ENCODE measurements around the gene EPHA7. TPM values are rescaled to one million over a fixed set of nuclear protein-coding genes. Genes with fewer than 3 reads are reported as not detected.
A peak's percentile ranks its signal among the peaks of the same experiment; 100 is the strongest.

The EPHA7 gene
- total RNA-seq = 65.6 TPM

DNA sequence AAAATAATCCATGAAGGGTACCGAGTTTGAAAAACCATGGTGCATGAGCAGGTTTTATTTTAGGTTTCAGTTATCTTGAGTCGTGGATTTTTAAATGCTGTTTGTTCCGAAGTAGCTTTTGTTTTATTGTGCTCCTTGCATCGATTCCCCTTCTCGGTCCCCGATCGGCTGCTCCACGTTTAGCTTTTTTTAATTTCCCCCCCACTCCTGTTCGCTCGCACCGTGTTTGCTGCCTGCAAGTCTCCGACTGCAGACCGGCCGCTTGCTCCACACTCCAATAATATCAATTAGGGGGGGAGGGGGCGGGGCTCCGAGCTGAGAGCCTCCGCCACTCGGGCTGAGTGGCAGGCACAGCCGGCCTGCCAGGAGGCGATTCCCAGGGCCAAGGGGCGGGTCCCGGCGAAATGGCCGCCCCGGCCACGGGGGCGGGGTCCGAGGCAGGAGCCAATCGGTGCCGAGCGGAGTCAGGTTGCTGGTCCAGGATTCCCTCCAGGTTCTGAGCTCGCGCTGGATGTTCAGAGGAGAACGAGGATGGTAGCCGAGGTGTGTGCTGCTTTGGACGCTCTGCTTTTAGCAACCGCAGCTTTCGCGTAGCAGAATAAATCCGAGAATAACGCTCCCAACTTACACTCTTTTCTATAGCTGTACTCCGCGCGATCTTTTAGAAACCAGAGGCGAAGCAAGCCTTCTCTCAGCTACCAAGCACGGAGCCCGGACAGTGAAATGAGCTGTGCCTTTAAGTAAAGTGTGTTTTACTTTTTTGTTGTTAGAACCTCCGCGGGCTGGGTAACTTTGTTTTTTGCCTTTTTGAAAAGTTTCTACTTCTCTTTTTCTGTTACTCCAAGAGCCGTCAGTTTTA lies at the start of gene EPHA7:
EPHA7 (minus strand) TSS at position 256 of the 859 bp plus-strand sequence; CDS start at position 38, 218 bp downstream.
- DNase-seq (ENCODE audit: low spot score in 2 of 2) (peak; percentile 91 to 93), FAIRE-seq (no peak)

DNA sequence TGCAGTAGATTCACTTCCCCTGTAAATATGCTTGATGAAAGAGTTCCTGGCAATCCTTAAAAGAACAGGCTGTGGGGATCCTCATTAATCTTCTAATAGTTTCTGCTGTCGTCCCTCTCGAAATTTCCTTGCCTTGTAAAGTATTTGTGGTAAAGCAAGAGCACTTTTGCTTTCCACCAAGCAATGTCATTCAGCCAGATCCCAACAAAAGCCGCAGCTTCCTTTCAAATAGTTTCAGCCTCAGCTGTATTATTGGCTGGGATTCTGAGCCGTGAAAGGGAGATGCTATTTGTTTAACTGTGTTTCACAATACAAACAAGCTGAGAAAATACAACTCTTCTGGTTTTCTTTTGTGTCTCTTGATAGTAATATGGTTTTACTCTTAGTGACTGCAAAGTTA lies 48.9 kb upstream of the EPHA7 start:
- DNase-seq (ENCODE audit: low spot score in 2 of 2) (no peak), FAIRE-seq (no peak)

DNA sequence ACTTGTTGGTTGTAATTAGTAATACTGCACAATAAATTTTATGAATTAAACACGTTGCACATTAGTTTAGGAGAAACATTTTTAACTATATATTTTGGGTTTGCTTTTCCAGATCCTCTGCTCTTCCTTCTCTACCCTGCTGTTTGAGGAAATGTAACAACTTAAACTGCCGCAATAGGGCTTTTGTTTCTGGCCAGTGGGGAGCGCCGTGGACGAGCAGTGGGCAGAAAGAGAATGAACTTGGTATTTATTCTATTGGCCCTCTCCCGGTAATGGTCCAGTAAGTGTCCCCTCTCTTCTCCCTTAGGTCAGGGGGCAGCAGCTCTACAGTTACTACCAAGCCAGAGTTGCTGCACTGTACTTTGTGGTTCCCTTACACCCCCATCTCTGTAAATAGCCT lies 35.2 kb upstream of the EPHA7 start:
- DNase-seq (ENCODE audit: low spot score in 2 of 2) = no peak
- no peak for FAIRE-seq

DNA sequence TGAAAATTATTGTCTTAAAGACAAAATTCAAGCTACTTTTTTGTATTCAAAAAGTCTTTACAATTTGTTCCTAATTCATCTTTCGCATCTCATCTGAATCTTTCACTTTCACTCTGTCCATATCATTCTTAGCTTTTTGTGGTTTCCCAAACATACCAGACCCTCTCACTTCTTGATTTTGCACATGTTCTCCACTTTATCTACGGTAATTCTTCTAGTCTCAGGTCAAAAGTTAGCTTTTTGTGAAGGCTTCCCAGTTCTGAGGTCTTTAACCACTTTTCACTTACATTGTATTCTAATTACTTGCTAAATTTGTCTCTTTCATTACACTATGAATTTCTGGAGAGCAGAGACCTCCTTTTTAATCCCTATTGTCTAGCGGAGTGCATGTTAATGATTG lies 34.6 kb upstream of the EPHA7 start:
- DNase-seq (ENCODE audit: low spot score in 2 of 2) (no peak), FAIRE-seq (no peak)

DNA sequence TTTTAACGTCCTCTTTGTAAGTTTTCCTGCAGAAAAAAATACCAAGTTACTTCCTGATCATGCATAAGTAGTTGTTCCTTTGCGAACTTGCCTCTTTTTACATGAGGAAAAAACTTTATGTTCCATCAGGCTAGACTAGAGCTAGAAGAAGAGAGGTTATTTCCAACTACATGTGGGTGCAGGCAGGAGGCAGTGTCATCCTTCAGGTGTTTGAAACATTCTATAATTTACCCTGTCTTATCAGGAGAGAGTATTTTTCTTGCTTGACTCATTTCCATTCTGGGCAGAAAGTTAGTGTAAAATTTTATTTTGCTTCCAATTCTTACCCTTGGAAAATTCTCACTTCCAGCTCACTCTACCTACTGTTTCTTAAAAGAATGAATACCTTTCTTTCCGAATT lies 28.5 kb upstream of the EPHA7 start:
- FAIRE-seq (no peak), DNase-seq (ENCODE audit: low spot score in 2 of 2) (no peak)

DNA sequence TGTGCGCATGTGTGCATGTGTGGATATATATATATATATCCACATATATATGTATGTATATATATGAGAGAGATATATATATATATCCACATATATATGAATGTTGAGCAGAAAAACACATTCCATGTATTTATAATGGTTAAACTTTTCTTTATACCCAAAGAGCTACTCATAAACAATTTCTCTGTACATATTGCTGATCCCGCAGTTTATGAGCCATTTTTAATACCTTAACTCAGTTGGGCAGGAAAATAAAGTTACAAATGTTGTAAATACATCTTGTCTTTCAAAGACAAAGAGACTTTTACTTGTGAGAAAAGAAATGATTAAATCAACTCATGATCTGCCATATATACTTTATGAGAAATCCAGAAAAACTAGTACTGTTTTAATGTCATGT lies 18.1 kb upstream of the EPHA7 start:
- no peak for FAIRE-seq
- DNase-seq (ENCODE audit: low spot score in 2 of 2) = no peak

DNA sequence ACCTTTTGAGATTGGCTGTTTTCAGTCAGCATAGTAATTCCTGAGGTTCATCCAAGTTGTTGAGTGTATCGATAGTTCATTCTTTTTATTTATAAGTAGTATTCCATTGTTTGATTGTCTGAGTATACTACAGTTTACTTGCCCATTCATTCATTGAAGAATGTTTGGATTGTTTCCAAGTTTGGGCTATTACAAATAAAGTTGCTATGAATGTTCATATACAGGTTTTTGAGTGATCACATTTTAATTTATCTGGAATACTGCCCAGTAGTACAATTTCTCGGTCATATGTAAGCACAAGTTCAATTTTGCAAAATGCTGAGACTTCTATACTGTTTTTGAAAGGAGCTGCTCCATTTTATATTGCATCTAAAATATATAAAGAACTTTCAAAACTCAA lies 14.2 kb upstream of the EPHA7 start:
- DNase-seq (ENCODE audit: low spot score in 2 of 2) = no peak
- no peak for FAIRE-seq

DNA sequence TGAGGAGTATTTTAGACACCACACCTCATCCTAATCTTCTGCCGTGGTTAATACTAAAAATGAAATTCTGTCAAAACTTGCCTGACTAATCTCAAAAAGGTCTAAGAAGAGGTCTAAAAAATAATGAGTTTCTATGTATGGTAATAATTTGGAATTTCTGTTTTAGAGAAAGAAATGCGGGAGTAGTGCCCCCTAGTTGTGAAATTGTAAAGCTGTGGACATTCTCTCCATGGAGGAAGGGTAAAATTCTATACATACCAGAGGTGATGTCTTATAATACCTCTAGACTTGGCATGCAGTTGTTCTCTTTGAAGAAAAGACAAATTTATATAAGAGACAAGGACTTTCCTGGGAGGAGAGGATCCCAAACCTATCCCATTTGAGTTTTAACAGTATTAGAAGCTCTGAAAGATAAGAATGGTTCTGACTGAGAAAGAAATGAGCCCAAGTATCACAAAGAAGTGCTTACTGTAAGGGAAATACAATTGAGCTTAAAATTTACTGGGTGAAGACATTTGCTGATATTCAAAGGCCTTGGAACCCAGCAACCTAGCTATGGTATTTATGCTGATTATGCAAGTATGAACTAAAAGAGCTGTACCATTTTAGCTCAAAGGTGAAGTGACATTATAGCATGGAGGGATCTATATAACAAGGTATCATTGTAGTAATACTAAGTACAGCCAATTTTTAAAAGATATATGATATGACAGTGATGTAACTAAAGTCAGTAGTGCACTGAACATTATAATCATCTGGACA lies 5.1 kb upstream of the EPHA7 start:
- peak; percentile 47 for FAIRE-seq
- no peak for DNase-seq (ENCODE audit: low spot score in 2 of 2)

DNA sequence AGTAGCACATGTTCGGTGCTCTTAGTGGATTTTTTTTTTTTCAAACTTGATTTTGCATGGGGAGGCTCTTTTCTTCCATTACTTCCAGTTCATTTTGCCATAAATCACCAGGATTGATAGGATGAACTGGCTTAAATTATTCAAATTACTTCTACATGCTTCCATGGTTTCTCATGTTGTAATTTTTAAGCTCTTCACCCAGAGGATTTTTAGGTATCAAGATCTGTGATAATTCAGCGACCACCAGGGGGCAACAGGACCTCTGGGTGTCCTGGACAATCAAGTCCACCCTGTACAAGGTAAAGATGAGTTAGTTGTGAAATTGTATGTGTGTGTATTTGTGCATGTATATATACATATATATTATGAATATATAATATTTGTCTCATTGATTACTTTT lies 4.2 kb upstream of the EPHA7 start:
- FAIRE-seq (no peak), DNase-seq (ENCODE audit: low spot score in 2 of 2) (no peak)

DNA sequence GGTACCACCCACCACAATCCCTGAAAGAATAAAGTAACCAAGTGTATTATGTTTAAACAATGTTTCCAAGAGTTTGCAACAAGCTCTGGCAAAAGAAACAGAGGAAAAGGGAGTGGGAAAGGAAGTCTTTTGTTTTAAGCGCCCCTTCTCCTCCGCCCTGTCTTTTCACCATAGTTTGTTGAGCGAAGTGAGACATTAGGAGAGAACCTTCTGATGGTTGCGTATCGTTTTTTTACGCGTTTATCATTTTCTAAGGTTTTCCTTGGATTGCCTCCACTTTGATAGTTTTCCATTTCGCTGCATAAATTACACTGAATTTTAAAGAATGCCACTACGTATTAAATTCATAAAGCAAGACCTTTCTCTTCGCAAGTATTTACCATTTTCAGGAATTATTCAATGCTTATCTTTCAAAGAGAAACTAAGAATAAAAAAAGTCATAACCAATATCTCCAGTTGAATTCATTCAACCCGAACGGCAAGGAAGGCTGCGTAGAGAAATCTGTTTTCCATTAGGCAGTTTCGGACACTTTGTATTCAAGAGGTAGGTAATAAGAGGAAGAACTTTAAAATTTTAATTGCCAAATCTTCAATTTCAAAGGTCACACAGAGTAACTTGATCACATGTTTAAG lies 920 bp upstream of the EPHA7 start:
- DNase-seq (ENCODE audit: low spot score in 2 of 2) (no peak), FAIRE-seq (no peak)

DNA sequence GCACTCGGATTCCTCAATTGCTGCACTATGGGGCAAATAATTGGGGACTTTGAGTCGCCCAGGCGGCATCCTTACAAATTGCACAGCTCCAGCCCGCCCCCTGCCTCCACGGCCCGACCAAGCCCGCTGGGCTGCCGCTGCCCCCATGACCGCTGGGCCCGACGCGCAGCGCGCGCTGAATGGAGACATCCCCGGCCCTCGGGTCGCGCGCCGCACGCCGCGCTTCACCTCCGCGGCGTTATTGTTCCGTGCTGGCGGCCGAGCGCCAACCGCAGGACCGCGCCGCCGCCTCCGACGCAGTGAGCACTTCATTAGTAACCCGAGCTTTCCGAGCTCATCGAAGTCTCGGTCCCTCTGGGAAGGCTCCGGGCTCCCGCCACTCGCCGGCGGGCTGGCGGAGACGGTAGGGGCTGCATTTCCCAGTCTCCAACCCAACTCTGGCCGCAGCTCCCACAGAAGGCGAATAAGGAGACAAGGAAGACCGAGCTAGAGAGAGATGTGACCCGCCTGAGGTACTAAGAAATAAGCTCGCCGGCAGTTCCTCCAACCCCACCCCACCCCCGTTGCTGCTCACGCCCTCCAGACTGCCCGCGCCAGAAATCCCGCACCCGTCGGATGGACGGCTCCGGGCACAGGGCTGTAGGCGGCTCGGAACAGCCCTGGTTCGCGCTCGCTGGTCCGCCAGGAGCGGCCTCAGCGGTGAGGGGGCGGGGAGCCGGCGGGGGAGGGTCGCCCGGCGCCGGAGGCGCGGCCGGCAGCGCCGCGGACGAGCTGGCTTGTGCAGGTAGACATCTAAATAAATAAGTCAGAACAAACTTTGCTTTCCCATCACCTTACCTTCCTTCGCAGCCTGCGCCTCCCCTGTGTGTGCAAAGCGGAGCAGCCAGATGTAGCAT lies 703 bp downstream of the EPHA7 start:
- DNase-seq (ENCODE audit: low spot score in 2 of 2) = peak; percentile 29 to 45
- FAIRE-seq = no peak

DNA sequence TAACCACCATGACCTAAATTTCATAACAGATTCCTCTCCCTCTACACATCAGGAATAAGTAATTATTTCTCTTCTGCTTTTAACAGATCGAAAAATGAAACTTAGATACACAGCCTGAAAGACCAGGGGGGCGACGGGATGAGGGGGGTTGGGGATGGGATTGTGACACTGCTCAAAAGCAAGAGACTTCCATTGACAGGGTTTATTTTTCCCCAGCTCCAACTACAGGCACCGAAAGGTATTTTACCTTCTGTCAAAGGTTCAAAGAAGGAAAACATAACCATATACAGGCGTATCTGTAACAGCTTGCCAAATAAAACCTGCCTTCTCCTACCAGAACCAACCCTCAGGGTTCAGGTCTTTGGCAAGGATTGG lies 1.3 kb downstream of the EPHA7 start:
- FAIRE-seq (no peak), DNase-seq (ENCODE audit: low spot score in 2 of 2) (peak in 1 of 2 donors; percentile 7)

DNA sequence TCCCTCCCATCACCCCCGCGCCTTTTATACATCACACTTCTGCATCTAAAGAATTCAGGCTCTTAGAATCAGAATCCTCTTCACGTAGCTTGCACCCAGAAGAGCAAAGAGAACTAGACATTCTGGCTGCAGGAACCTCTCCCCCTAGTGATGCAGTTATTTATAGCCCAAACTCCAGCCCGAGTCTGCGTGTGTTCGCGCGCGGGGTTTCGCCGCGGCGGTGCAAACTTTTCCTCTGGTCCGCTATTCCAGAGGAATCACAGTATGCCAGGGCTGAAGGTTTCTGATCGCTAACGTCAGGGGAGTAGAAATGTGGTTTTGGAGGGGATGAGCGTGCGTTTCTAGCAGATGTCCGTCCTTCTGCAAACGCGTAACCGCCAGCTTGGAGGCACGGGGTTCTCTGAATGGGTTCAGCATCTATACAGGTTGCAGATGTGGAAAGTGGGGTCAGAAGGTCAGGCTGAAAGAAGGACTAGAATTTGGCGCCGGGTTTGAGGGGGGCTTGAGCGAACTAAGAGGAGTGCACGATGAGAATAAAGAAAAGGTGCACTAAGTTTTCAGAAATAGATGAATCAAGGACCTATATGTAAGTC lies 1.8 kb downstream of the EPHA7 start:
- FAIRE-seq = no peak
- peak in 1 of 2 donors; percentile 35 for DNase-seq (ENCODE audit: low spot score in 2 of 2)

DNA sequence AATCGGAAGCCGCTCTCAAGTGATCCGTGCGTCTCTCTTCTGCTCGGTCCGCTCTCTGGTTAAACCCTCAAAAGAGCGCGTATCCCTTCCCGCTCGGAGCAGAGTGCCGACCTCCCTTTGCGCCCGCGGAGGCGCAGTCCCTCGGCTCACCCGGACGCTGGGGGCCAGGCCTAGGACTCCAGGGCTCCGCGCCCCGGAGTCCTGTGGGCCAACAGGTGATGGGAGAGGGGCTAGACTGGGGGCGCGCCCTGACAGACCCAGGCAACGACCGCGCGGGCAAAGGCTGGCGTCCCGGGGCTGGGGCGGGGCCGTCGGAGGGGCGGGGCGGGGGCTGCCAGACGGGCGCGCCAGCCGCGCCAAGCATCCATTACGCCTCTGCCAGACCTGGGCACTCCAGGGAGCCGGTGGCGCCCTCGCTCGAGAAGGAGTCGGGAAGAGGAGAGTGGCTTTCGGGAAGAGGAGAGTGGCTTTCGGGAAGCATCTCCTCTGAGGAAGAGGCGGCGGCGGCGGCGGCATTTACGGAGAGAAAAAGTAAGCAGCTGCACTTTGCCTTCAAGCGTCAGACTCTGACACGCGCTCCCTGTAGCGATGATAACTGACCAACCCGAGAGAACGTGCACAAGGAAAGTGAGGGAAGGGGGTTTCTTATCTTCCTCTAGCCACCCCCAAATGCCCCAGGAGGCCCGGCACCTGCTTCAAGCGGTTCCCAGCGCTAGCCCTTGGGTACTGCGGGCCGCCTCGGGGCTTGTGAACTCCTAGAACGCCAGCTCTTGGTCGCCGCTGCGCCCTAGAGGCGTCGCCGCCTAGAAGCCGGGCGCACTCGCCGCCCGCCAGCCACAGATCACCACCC lies 2.6 kb downstream of the EPHA7 start:
- DNase-seq (ENCODE audit: low spot score in 2 of 2) (peak; percentile 24 to 56), FAIRE-seq (no peak)

DNA sequence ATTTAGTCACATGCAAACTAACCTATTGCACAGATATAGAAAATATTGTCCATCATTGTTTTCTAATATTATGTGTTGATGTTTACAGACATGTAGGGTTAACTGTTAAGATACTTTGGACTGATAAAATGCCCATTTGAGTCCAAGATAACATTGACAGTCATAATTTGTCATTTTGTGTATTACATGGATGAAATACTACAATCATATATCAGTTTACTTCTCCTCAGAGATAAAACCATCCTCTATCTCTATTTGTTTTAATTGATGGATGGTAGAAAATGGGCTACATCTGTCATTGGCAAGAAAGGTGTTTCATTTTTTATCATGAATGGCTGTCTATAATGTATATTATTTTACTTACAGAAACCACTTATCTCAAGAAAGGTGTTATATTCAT lies 6.2 kb downstream of the EPHA7 start:
- FAIRE-seq (no peak), DNase-seq (ENCODE audit: low spot score in 2 of 2) (no peak)

DNA sequence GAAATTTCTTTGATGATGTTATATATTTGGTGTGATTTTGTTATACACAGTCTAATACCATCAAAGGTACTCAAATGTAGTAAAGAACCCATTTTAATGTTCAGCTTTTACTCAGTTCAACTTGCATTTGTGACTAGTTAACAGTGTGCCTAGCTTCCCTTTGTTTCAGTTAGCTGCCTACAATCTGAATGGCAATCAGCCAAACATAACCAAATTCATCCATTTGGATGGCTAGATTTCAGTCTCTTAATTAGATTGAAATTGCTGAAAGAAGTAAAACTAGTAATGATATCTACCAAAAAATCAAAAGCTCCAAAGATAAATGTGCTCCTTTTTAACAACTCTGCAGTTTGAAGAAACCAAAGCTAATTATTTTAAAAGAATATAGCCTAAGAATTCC lies 6.9 kb downstream of the EPHA7 start:
- FAIRE-seq (no peak), DNase-seq (ENCODE audit: low spot score in 2 of 2) (no peak)

DNA sequence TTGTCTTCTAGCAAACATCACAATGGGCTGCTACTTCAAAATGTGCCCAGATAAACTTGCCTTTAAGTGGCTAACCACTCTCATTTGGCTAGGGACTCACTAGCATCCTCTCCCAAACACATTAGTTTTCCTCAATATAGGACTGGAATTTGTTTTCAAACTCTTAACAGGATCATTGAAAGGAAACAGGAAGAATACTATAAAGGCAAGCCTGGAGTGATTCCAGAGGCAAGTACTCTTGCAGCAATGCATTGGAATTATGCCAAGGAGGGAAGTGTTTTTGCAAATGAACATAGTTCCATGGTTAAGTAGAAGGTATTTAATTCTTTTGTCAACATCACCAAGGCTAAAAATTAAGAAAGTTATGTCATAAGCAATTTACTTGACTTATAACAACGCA lies 12.2 kb downstream of the EPHA7 start:
- DNase-seq (ENCODE audit: low spot score in 2 of 2) (no peak), FAIRE-seq (no peak)

DNA sequence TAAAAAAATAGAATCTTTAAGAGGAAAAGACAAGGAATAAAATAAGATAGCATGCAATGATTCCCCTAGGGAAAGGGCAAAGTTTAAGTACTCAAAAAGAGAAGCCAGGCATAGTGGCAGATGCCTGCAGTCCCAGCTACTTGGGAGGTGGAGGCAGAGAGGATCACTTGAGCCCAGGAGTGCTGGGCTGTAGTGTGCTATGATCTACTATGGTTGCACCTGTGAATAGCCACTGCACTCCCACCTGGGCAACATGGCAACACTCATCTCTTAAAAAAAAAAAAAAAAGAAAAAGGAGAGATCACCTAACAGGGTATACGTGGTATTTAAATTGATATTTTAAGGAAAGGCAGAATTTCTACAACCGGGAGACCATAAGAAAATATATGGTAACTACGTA lies 16.0 kb downstream of the EPHA7 start:
- FAIRE-seq (no peak), DNase-seq (ENCODE audit: low spot score in 2 of 2) (no peak)

DNA sequence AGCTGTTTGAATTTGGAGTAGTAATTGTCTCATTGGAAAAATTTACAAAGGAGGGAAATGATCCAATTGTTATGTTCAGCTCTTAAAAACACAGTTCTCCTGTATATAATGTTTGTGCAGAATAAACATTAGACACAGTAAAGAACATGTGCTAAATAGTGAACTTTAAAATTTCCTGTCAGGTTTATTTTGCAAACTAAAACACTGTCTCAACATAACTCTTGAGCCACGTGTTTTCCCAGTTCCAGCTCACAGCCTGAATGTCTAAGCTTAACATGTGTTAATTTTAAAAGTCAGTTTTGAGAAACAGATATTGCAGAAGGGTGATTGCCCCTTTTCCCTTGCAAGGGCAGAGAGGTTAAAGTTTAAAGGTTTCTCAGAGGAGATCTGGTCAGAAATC lies 20.6 kb downstream of the EPHA7 start:
- FAIRE-seq = no peak

More for the DNA sequence above, 20.6 kb downstream of the EPHA7 start:
- DNase-seq (ENCODE audit: low spot score in 2 of 2) = no peak

Measured in frontal cortex (tissue), 4 donors.